Suppressor macrophage (primary cell): ENCODE measurements around the gene VCX3A.
"Not testable (repeated sequence)": the region's sequence is repeated elsewhere in the genome, so short reads cannot be mapped to it uniquely, and the experiment has no call there.

ENCODE experiments used
- DNase-seq, 4 experiments: peaks; one replicate each; pipeline ENCODE4 v3.0.0-alpha.2; 2020 to 2022
- total RNA-seq, 17 experiments: gene quantifications; one replicate each; lab custom pipeline; 2026; ENCODE audit warnings: mixed read lengths in 6 of 17, inconsistent platforms in 3 of 17; lab: John Stamatoyannopoulos, UW

Gene VCX3A
- total RNA-seq: 0 to 0.22 (median 0) reads per million in 17 experiments

- DNase-seq: not testable (repeated sequence)
Measured at GRCh38 chrX:6535018-6535417, at the start of gene VCX3A. Gene VCX3A (minus strand): TSS chrX:6535118. CDS start chrX:6534497, 621 bp downstream.

- DNase-seq: no peak
Measured at GRCh38 chrX:6574762-6575161, 39.8 kb upstream of the VCX3A start.

- no peak for DNase-seq
Measured at GRCh38 chrX:6568031-6568430, 33.1 kb upstream of the VCX3A start.

- no peak for DNase-seq
Measured at GRCh38 chrX:6558979-6559378, 24.1 kb upstream of the VCX3A start.

DNA sequence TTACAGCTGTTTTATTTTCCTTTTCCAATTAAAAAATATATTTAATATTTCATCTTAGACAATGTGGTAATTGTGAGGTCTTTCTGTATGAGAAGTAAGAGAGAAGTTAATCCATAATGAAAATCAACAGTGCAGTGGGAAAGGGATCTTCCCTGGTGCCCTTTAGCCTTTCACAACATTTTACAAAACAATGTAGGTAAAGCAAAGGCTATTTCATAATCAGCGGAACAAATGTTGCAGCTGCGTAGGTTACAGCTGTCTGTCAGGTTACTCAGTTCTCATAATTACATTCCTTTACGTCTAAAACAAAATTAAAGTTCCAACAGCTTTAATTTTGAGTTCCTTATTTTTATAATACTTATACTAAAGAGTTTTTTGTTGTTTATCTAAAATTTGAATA is 22.8 kb upstream of the VCX3A start:
- no peak for DNase-seq

DNA sequence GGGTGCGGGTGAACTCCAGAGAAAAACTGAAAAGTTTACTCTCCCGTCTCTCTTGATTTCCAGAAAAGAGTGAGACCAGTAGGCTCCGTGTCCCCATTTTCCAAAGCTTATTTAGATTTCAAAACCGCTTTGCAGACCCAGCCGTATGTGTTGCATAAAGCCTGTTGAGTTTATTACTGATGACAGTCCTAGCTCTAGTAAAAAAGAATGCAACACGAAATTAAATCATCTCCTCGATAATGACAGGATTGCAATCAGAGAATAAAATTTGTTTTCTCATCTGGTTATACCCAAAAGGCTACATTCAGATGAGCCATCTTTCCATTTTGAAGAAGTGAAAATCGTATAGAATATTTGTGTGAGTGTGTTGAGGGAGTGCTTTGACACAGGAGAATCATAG is 16.1 kb upstream of the VCX3A start:
- DNase-seq: no peak

DNA sequence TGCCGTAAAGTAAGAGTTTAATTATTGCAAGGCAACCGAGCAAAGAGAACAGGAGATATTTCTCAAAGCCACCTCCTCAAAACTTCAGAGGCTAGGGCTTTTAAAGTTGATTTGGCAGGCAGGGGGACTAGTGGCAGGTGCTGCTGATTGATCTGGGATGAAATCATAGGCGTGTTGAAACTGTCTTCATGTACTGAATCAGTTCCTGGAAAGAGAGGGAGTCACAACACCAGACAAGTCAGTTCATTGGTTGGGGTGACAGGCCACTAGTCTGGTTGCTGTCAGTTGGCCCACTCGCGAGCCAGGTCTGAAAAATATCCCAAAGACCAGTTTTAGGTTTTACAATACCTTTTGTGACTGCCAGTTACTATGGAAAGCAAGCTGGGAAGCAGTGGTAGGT is 10.8 kb upstream of the VCX3A start:
- DNase-seq: no peak

DNA sequence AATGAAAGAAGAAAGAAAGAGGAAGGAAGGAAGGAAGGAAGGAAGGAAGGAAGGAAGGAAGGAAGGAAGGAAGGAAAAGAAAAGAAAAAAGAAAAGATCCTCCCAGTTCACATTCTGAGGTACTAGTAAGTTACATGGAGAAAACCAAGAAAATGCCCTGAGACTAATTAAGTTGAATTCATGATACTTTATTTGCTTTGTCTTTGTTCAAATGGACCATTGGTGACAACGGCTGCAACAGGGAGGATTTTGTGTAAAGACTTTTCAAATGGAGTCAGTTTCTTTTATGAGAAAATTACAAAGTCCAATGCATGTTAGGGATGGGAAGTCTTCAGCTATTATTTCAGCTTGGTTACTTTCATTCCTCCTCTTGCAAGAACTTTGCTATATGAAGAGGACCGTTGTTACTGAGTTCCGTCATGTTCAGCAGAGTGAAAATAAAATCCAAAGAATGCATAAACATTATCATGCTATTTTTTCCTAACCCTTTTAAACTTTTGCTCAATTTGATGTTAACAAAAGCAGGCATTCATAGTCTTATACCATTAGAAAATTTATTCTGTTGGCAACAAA is 8.3 kb downstream of the VCX3A start:
- DNase-seq: no peak

DNA sequence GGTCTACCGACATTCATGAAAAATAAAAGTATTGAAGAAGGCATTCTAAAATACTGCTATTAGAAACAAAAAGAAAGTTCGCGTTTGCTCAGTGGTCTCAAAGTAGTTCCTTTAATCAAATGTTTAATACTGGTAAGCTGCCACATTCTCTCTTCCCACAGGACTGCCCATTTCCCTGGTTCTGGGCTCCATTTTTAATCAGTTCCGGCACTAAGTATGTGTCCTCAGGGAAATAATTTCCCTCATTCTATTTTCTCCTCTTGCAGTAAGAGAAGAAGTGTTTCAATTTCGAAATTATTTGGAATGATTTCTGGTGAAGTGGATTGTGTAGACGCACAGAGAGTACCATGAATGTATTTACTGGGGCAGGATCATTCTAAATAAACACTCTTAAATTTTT is 17.5 kb downstream of the VCX3A start:
- no peak for DNase-seq

DNA sequence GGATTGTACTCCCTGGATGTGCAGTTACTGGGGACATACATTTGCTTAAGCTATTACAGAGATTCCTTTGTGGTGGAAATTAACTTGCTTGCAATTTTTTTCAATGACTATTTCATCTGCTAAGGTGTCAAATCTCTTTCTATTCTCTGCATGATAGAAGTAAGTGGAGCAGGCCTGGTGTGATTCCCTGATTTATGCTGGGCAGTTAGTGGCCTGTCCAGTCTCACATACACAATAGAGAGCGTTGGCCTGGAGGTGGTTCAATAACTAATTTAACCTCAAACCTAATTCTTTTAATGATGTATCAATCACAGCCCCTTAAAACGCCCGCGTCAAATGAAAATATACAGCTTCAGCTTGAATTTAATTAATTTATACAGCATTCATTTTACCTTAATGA is 28.5 kb downstream of the VCX3A start:
- DNase-seq: no peak

DNA sequence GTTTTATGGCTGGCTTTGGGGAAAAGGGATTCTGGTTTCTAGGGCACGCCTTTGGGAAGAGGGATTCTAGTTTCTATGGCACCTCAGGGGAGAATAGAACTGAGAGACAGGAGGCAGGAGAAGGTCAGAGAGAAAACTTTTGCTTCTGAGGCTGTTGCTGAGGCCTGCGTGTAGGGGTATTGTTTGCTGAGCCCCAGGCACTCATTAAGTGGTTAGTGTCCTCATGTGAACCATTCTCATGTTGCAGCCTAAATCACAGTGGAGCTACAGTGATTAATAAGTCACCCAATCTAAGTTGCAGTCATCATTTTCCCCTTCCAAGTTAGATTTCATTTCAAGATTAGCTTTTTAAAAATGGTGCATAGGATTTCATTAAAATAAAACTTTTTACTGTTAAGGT is 29.0 kb downstream of the VCX3A start:
- no peak for DNase-seq

GRCh38 chrX:6500719-6501118 is 34.2 kb downstream of the VCX3A start:
- no peak for DNase-seq

- DNase-seq: no peak
Measured at GRCh38 chrX:6498324-6498723, 36.6 kb downstream of the VCX3A start.
